Dendritic cell treated with granulocyte-macrophage colony-stimulating factor and Interleukin-4, amounts not matched to agents 40 ng/mL and 50 ng/mL, for 4 days (primary cell): ENCODE data around the gene ZNF107.

Experiments used
- H3K27ac Mint-ChIP-seq: one replicate; pipeline ENCODE4 v1.8.0; 2022; ENCODE audit warnings: mild to moderate bottlenecking, mixed read lengths
- H3K27me3 Mint-ChIP-seq: one replicate; pipeline ENCODE4 v1.8.0; 2022; ENCODE audit warnings: mild to moderate bottlenecking, mixed read lengths
- H3K36me3 Mint-ChIP-seq: one replicate; pipeline ENCODE4 v1.8.0; 2022; ENCODE audit warnings: low read depth, mixed read lengths
- H3K4me1 Mint-ChIP-seq: one replicate; pipeline ENCODE4 v1.8.0; 2022; ENCODE audit warnings: low read depth, mixed read lengths
- H3K4me3 Mint-ChIP-seq: one replicate; pipeline ENCODE4 v1.8.0; 2022; ENCODE audit warnings: mild to moderate bottlenecking, moderate library complexity, mixed read lengths
- H3K9me3 Mint-ChIP-seq: one replicate; pipeline ENCODE4 v1.8.0; 2022; ENCODE audit warnings: mixed read lengths
- intact Hi-C: fragments of 100-400 bp; cut with micrococcal nuclease; formaldehyde crosslinking; loops from one replicate; pipeline ENCODE4 v1.15.0; 2022

Gene ZNF107

GRCh38 chr7:64636386-64636785, 29.5 kb upstream of the ZNF107 start:
- no peaks in the 10 kb centered on the region for H3K36me3 Mint-ChIP-seq
- H3K27me3 Mint-ChIP-seq = no peaks in the 10 kb centered on the region
- no peak overlapping the region for H3K27ac Mint-ChIP-seq

GRCh38 chr7:64637521-64638445, 28.1 kb upstream of the ZNF107 start:
- no peaks in the 10 kb centered on the region for H3K4me1 Mint-ChIP-seq
- no peak overlapping the region for H3K27ac Mint-ChIP-seq
- peaks cover 34% of the 10 kb centered on the region for H3K9me3 Mint-ChIP-seq
- no peaks in the 10 kb centered on the region for H3K36me3 Mint-ChIP-seq
- H3K4me3 Mint-ChIP-seq = no peak overlapping the region
- no peaks in the 10 kb centered on the region for H3K27me3 Mint-ChIP-seq
- intact Hi-C loops = no loop called here

More at GRCh38 chr7:64636386-64636785, 29.5 kb upstream of the ZNF107 start:
- no peaks in the 10 kb centered on the region for H3K4me1 Mint-ChIP-seq
- H3K4me3 Mint-ChIP-seq = no peak overlapping the region
- intact Hi-C loops = no loop called here
- H3K9me3 Mint-ChIP-seq = peaks cover 34% of the 10 kb centered on the region

GRCh38 chr7:64638822-64639221, 27.1 kb upstream of the ZNF107 start:
- intact Hi-C loops = no loop called here
- Mint-ChIP-seq H3K36me3 (no peaks in the 10 kb centered on the region), H3K27me3 (no peaks in the 10 kb centered on the region), H3K4me3 (no peak overlapping the region), H3K27ac (no peak overlapping the region), H3K4me1 (no peaks in the 10 kb centered on the region), H3K9me3 (peaks cover 38% of the 10 kb centered on the region)

GRCh38 chr7:64639267-64640001, 26.5 kb upstream of the ZNF107 start:
- no peaks in the 10 kb centered on the region for H3K27me3 Mint-ChIP-seq
- no peak overlapping the region for H3K4me3 Mint-ChIP-seq
- intact Hi-C loops = no loop called here
- peaks cover 44% of the 10 kb centered on the region for H3K9me3 Mint-ChIP-seq
- H3K36me3 Mint-ChIP-seq = no peaks in the 10 kb centered on the region
- H3K27ac Mint-ChIP-seq = no peak overlapping the region
- H3K4me1 Mint-ChIP-seq = no peaks in the 10 kb centered on the region

- Mint-ChIP-seq H3K9me3 (peaks cover 49% of the 10 kb centered on the region), H3K4me3 (no peak overlapping the region), H3K36me3 (no peaks in the 10 kb centered on the region), H3K27ac (no peak overlapping the region), H3K4me1 (no peaks in the 10 kb centered on the region), H3K27me3 (no peaks in the 10 kb centered on the region)
- intact Hi-C loops = no loop called here
Observed at GRCh38 chr7:64640504-64640903, 25.4 kb upstream of the ZNF107 start.

GRCh38 chr7:64642046-64642445, 23.9 kb upstream of the ZNF107 start:
- H3K36me3 Mint-ChIP-seq = no peaks in the 10 kb centered on the region
- intact Hi-C loops = no loop called here
- H3K27ac Mint-ChIP-seq = no peak overlapping the region
- no peak overlapping the region for H3K4me3 Mint-ChIP-seq
- H3K4me1 Mint-ChIP-seq = no peaks in the 10 kb centered on the region
- H3K27me3 Mint-ChIP-seq = no peaks in the 10 kb centered on the region
- peaks cover 48% of the 10 kb centered on the region for H3K9me3 Mint-ChIP-seq

- intact Hi-C loops = no loop called here
- no peaks in the 10 kb centered on the region for H3K36me3 Mint-ChIP-seq
- peaks cover 45% of the 10 kb centered on the region for H3K9me3 Mint-ChIP-seq
- H3K4me1 Mint-ChIP-seq = no peaks in the 10 kb centered on the region
- H3K27ac Mint-ChIP-seq = no peak overlapping the region
- H3K4me3 Mint-ChIP-seq = no peak overlapping the region
- H3K27me3 Mint-ChIP-seq = no peaks in the 10 kb centered on the region
Observed at GRCh38 chr7:64642875-64643274, 23.1 kb upstream of the ZNF107 start.

- no peaks in the 10 kb centered on the region for H3K4me1 Mint-ChIP-seq
- no peak overlapping the region for H3K4me3 Mint-ChIP-seq
- no peaks in the 10 kb centered on the region for H3K27me3 Mint-ChIP-seq
- H3K9me3 Mint-ChIP-seq = peaks cover 46% of the 10 kb centered on the region
- intact Hi-C loops = no loop called here
- no peaks in the 10 kb centered on the region for H3K36me3 Mint-ChIP-seq
- no peak overlapping the region for H3K27ac Mint-ChIP-seq
Observed at GRCh38 chr7:64643566-64643965, 22.4 kb upstream of the ZNF107 start.

GRCh38 chr7:64651203-64651602, 14.7 kb upstream of the ZNF107 start:
- H3K36me3 Mint-ChIP-seq = no peaks in the 10 kb centered on the region
- H3K4me3 Mint-ChIP-seq = no peak overlapping the region
- intact Hi-C loops = no loop called here
- H3K27me3 Mint-ChIP-seq = no peaks in the 10 kb centered on the region
- no peak overlapping the region for H3K27ac Mint-ChIP-seq
- H3K4me1 Mint-ChIP-seq = no peaks in the 10 kb centered on the region
- peaks cover 68% of the 10 kb centered on the region for H3K9me3 Mint-ChIP-seq

GRCh38 chr7:64651632-64652165, 14.2 kb upstream of the ZNF107 start:
- H3K4me3 Mint-ChIP-seq = no peak overlapping the region
- no peak overlapping the region for H3K27ac Mint-ChIP-seq
- H3K9me3 Mint-ChIP-seq = peaks cover 69% of the 10 kb centered on the region
- intact Hi-C loops = no loop called here
- H3K27me3 Mint-ChIP-seq = no peaks in the 10 kb centered on the region
- no peaks in the 10 kb centered on the region for H3K4me1 Mint-ChIP-seq
- no peaks in the 10 kb centered on the region for H3K36me3 Mint-ChIP-seq

GRCh38 chr7:64653721-64654401, 12.1 kb upstream of the ZNF107 start:
- intact Hi-C loops = no loop called here
- no peaks in the 10 kb centered on the region for H3K27me3 Mint-ChIP-seq
- H3K36me3 Mint-ChIP-seq = no peaks in the 10 kb centered on the region
- H3K27ac Mint-ChIP-seq = no peak overlapping the region
- no peak overlapping the region for H3K4me3 Mint-ChIP-seq
- H3K9me3 Mint-ChIP-seq = peaks cover 65% of the 10 kb centered on the region
- no peaks in the 10 kb centered on the region for H3K4me1 Mint-ChIP-seq

- no peak overlapping the region for H3K4me3 Mint-ChIP-seq
- H3K27ac Mint-ChIP-seq = no peak overlapping the region
- intact Hi-C loops = no loop called here
- no peaks in the 10 kb centered on the region for H3K27me3 Mint-ChIP-seq
- H3K4me1 Mint-ChIP-seq = no peaks in the 10 kb centered on the region
- no peaks in the 10 kb centered on the region for H3K36me3 Mint-ChIP-seq
- H3K9me3 Mint-ChIP-seq = peaks cover 60% of the 10 kb centered on the region
Observed at GRCh38 chr7:64654796-64655548, 11.0 kb upstream of the ZNF107 start.

- intact Hi-C loops = no loop called here
- Mint-ChIP-seq H3K9me3 (peaks cover 61% of the 10 kb centered on the region), H3K27me3 (no peaks in the 10 kb centered on the region), H3K27ac (no peak overlapping the region), H3K36me3 (no peaks in the 10 kb centered on the region), H3K4me3 (no peak overlapping the region), H3K4me1 (no peaks in the 10 kb centered on the region)
Observed at GRCh38 chr7:64655811-64656210, 10.1 kb upstream of the ZNF107 start.
